ENCODE results near the gene ADAR. TPM values are rescaled to one million over a fixed set of nuclear protein-coding genes. Genes with fewer than 3 reads are reported as not detected.

ADAR gene
- total RNA-seq, 1 donor, result 169 TPM

- H3K9me3 ChIP-seq (ENCODE audit: low read depth, low read length), result no peaks in the 10 kb centered on the region
- no peaks in the 10 kb centered on the region for H3K27me3 ChIP-seq (ENCODE audit: insufficient read depth, low read length)
- no peaks in the 10 kb centered on the region for H3K4me1 ChIP-seq (ENCODE audit: insufficient read depth, low read length)
- H3K4me3 ChIP-seq (ENCODE audit: low read length), result no peak overlapping the region
Measured at GRCh38 chr1:154541231-154541630, 66.8 kb downstream of the ADAR start.

- H3K4me3 ChIP-seq (ENCODE audit: low read length), result no peak overlapping the region
- H3K4me1 ChIP-seq (ENCODE audit: insufficient read depth, low read length), result no peaks in the 10 kb centered on the region
Measured at GRCh38 chr1:154539486-154540483, 68.2 kb downstream of the ADAR start.

GRCh38 chr1:154536570-154536969 is 71.4 kb downstream of the ADAR start:
- Histone ChIP-seq H3K4me3 (ENCODE audit: low read length) (no peak overlapping the region), H3K9me3 (ENCODE audit: low read depth, low read length) (no peaks in the 10 kb centered on the region), H3K4me1 (ENCODE audit: insufficient read depth, low read length) (no peaks in the 10 kb centered on the region), H3K27me3 (ENCODE audit: insufficient read depth, low read length) (no peaks in the 10 kb centered on the region)

More at GRCh38 chr1:154539486-154540483, 68.2 kb downstream of the ADAR start:
- H3K27me3 ChIP-seq (ENCODE audit: insufficient read depth, low read length), result no peaks in the 10 kb centered on the region
- H3K9me3 ChIP-seq (ENCODE audit: low read depth, low read length), result no peaks in the 10 kb centered on the region

GRCh38 chr1:154533952-154534844 is 73.8 kb downstream of the ADAR start:
- no peak overlapping the region for H3K4me3 ChIP-seq (ENCODE audit: low read length)
- no peaks in the 10 kb centered on the region for H3K9me3 ChIP-seq (ENCODE audit: low read depth, low read length)
- no peaks in the 10 kb centered on the region for H3K4me1 ChIP-seq (ENCODE audit: insufficient read depth, low read length)
- no peaks in the 10 kb centered on the region for H3K27me3 ChIP-seq (ENCODE audit: insufficient read depth, low read length)

Other genes with a start within 250 kb of the ADAR start
- 29.2 TPM for gene IL6R, start 202.8 kb downstream of the ADAR start, total RNA-seq
- gene TDRD10, start 106.0 kb downstream of the ADAR start, total RNA-seq, result not detected
- 0.10 TPM for gene SHE, start 105.8 kb downstream of the ADAR start, total RNA-seq
- gene UBE2Q1, start 49.5 kb downstream of the ADAR start, total RNA-seq, result 30.7 TPM
- not detected for gene CHRNB2, start 40.4 kb downstream of the ADAR start, total RNA-seq

All from mononuclear cell (primary cell).